Stimulated activated CD4-positive, alpha-beta T cell treated with anti-CD3 and anti-CD28 coated beads, TNF-alpha, amount 100 ng/mL, for 24 hours (primary cell): ENCODE results near the gene RASGRF2.
"Not testable (repeated sequence)": the region's sequence is repeated elsewhere in the genome, so short reads cannot be mapped to it uniquely, and the experiment has no call there.

Experiments used
- DNase-seq, 3 experiments: peaks; one replicate each; pipeline ENCODE4 v3.0.0-alpha.2; 2020; ENCODE audit warnings: low read depth in 3 of 3

The RASGRF2 gene

GRCh38 chr5:81238460-81238859 lies 278.3 kb downstream of the RASGRF2 start:
- DNase-seq: no peak

GRCh38 chr5:81239613-81240012 lies 279.4 kb downstream of the RASGRF2 start:
- no peak for DNase-seq

GRCh38 chr5:81241001-81241400 lies 280.8 kb downstream of the RASGRF2 start:
- no peak for DNase-seq

DNA sequence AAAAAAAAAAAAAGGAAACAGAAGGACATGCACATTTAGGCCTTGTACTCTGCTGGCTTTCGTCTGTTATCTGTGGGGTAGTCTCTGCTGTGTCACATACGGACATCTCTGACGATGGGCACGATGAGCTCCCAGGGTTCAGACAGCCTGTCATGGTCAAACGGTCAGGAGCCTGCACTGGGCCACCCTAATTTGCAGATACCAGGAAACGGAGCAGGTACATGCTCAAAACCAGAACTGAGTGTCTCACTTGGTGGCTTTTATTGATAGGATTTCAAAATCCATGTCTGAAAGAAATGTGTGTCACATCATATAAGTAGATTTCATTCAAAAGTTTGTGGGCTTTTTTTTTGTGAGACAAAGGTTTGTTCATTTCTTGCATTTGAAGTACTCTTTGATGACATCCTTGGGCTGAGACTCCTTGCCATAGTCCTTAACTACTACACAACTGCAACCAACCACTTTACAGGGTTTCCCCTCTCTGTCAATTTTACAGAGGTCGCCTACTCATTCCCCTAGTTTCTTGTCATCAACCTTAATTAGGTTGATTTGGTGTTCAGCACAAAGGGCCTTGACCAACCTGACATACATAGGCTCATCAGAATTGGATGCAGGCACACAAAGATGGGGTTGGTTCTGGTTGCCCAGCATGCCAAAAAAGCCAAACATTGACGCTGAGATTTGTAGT lies 281.9 kb downstream of the RASGRF2 start:
- DNase-seq: no peak

DNA sequence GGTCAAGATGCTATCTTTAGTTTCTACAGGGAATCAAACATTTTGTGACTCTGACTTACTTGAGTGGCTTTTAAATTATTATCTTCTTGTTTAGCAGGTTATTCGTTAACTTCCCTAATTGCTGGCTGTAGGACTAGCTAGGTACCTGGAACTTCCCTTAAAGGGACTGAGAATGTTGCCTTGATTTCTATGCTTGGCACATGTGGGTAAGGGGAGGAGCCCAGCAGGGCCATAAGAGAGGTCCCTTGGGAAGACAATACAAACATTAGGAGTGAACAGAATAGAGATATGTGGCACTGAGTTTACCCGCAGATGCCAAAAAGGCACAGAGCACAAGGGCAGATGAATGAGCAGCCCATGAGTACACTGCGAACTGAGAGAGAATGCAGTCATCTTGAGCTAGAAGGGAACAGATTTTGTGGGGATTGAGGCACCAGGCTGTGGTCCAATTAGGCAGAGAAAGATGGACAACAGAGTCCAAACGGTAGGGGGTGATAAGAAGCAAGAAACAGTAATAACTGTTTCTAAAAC lies 282.8 kb downstream of the RASGRF2 start:
- DNase-seq: no peak

DNA sequence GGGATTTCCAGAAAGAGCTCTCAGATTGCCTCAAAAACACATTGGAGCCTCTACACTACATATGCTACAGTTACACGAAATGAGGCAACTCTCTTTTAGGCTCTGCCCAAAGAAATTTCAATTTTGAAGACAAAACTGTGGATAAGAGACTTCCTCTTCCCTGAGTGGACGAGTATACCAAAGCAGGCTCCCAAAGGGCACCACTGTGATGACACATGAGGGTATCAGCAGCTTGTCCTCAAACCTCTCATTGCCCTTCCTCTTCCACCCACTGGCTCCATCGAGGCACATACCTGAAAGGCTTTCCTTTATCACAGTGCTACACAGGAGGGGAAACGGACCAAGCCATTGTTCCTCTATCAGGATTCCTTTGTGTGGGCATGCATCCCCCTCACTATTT lies 284.3 kb downstream of the RASGRF2 start:
- no peak for DNase-seq

GRCh38 chr5:81245871-81246235 lies 285.7 kb downstream of the RASGRF2 start:
- DNase-seq: no peak

GRCh38 chr5:81246697-81247096 lies 286.5 kb downstream of the RASGRF2 start:
- DNase-seq: no peak

- DNase-seq: no peak
These were observed 287.3 kb downstream of the RASGRF2 start for GRCh38 chr5:81247441-81247972.

- no peak for DNase-seq
These were observed 289.1 kb downstream of the RASGRF2 start for GRCh38 chr5:81249240-81249639.

- no peak for DNase-seq
These were observed 289.8 kb downstream of the RASGRF2 start for GRCh38 chr5:81250004-81250403.

- DNase-seq: no peak
These were observed 291.8 kb downstream of the RASGRF2 start for GRCh38 chr5:81251922-81252321.

GRCh38 chr5:81252904-81253303 lies 292.7 kb downstream of the RASGRF2 start:
- no peak for DNase-seq

DNA sequence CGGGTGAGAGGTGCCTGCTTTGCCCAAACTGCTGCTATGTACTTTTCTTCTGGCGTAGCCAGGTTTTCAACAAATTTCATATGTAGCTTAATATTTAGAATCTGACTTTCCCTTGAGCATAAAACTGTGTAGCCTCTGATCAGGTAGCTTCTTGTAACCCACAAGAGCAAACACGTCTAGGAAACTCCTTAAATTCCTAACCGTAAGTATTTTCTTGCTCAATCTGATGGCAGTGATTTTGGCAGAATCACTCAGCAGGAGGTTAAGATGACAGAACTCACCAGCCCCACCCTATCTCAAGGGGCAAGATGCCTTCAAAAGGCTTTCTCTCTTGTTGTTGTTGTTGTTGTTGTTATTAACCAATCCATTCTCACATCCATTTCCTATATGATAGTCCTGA lies 293.7 kb downstream of the RASGRF2 start:
- DNase-seq: no peak

GRCh38 chr5:81254886-81255559 lies 294.9 kb downstream of the RASGRF2 start:
- DNase-seq: no peak

DNA sequence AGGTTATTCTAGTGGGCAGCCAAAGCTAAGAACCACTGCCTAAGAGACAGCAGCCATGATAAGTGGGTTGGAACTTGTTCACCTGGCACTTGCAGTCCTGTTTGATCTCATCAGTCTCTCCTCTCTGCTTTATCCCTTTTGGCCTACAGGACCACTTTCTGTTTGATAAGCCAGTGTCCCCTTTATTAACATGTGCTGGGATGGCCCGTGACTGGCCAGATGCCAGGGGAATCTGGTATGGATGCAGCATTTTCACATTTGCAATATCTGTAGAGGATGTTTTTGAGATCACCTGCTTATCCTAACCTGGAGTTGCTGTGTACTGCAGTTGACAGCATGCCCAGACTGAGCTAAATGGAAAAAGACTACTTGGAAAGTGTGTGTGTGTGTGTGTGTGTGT lies 296.6 kb downstream of the RASGRF2 start:
- no peak for DNase-seq

- DNase-seq: not testable (repeated sequence)
These were observed 302.6 kb downstream of the RASGRF2 start for GRCh38 chr5:81262796-81263195.

- no peak for DNase-seq
These were observed 304.9 kb downstream of the RASGRF2 start for GRCh38 chr5:81265101-81265500.

DNA sequence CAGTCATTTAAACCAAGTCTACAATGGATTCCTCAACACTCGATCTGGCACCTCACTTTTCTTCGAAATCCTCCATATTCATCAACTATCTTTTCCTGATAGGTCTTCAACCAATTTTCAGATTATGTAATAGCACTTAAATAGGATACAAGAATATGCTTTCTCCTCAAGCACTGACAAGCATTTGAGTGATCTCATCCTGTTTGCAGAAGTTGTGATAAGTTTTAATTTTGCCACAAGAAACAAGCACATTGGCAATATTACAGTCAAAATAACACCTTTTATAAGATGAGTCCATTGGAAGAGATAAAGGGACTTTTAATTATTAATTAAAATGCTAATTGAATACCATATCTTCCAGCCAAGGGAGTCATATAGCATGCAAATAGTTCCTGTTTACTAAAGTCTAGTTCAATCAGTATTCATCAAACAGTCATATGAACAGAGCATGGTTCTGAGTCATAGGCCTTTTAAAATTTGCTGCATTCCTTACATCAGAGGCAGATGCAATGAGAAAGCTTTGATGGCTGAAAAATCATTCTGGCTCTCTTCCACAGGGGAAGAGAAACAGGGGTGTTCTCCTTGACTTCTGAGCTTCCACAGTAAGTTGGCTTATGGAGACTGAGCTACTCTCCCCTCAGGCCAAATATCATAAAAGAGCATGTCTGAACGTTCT lies 308.5 kb downstream of the RASGRF2 start:
- no peak for DNase-seq

- DNase-seq: no peak
These were observed 309.7 kb downstream of the RASGRF2 start for GRCh38 chr5:81269751-81270393.

DNA sequence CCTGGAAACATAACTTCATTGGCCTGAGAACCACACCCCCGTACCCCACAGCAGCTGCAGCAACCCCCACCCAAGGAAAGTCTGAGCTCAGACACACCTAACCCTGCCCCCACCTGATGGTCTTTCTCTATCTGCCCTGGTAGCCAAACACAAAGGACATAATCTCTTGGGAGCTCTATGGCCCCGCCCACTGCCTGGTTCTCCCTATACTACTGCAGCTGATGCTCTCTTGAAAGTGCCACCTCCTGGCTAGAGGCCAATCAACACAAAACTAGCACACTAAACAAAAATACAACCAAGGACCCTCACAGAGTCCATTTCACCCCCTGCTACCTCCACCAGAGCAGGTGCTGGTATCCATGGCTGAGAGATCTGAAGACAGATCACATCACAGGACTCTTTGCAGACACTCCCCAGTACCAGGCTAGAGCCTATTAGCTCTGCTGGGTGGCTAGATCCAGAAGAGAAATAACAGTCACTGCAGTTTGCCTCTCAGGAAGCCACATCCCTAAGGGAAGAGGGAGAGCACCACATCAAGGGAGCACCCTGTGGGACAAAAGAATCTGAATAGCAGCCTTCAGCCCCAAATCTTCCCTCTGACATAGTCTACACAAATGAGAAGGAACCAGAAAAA lies 310.3 kb downstream of the RASGRF2 start:
- not testable (repeated sequence) for DNase-seq
